ENCODE data around the gene MKKS. TPM values are rescaled to one million over a fixed set of nuclear protein-coding genes. Genes with fewer than 3 reads are reported as not detected.

Gene MKKS
- polyA plus RNA-seq, 2 of the 4 experiments (the other 2 are of a cell fraction): 24.3 to 85.2 TPM

GRCh38 chr20:10390709-10391108 is 43.3 kb downstream of the MKKS start:
- Histone ChIP-seq H3K4me3 (no peak overlapping the region), H3K9me3 (peaks cover 3% of the 10 kb centered on the region; the same call in 1 of the 3 replicates), H3K4me1 (peaks cover 8% of the 10 kb centered on the region; the same call in 2 of the 3 replicates), H3K4me2 (no peak overlapping the region), H3K27ac (peak overlapping the region in 1 of 2 experiments; percentile 34; a peak in 1 of 6 replicates)
- ATAC-seq (no peak), FAIRE-seq (no peak), DNase-seq (ENCODE audit: low read depth in 1 of 2, low spot score in 1 of 2) (no peak)
- ChIA-PET POLR2A (no interaction called here), CTCF (interaction anchor here (0.9 to 2.0 kb wide), 4 partner anchors 9 to 36 kb away, joined by 3 to 5 read pairs (median 4); no protein-coding TSS in a partner anchor)
- TF ChIP-seq POLR2AphosphoS2 (conservative IDR thresholded peaks at IDR 0.05; ENCODE audit: low read length) (no peak), HDAC2 (IDR thresholded peaks at IDR 0.05) (no peak), MAFK (IDR thresholded peaks at IDR 0.05; ENCODE audit: partially characterized antibody) (no peak), JUN (IDR thresholded peaks at IDR 0.05) (no peak)
- WGBS (ENCODE audit: missing lambda C conversion rate): 83% methylated on average over 2 of the region's 2 CpGs

- no peak for ATAC-seq
- Histone ChIP-seq H3K4me1 (peaks cover 8% of the 10 kb centered on the region; the same call in 2 of the 3 replicates), H3K27ac (peak overlapping the region; percentile 19 to 66; a peak in 2 of 6 replicates), H3K4me2 (no peak overlapping the region), H3K4me3 (no peak overlapping the region), H3K9me3 (peaks cover 3% of the 10 kb centered on the region; the same call in 1 of the 3 replicates)
- no peak for TF ChIP-seq NPAS2 (CRISPR knock-in tag; IDR thresholded peaks at IDR 0.05; ENCODE audit: borderline replicate concordance)
- no peak for TF ChIP-seq PHF8 (IDR thresholded peaks at IDR 0.05; ENCODE audit: borderline replicate concordance, low read depth)
- TF ChIP-seq ZC3H11A (IDR thresholded peaks at IDR 0.05): no peak
- no peak for TF ChIP-seq ZFP36 (IDR thresholded peaks at IDR 0.05; ENCODE audit: borderline replicate concordance, partially characterized antibody)
- TF ChIP-seq RNF2 (IDR thresholded peaks at IDR 0.05; ENCODE audit: borderline replicate concordance, low read depth): no peak
- no peak for TF ChIP-seq FOXS1 (CRISPR knock-in tag; IDR thresholded peaks at IDR 0.05)
- TF ChIP-seq HMGXB4 (CRISPR knock-in tag; IDR thresholded peaks at IDR 0.05; ENCODE audit: borderline replicate concordance): no peak
- TF ChIP-seq ZNF302 (CRISPR knock-in tag; IDR thresholded peaks at IDR 0.05): no peak
- no peak for TF ChIP-seq KDM1A (IDR thresholded peaks at IDR 0.05; ENCODE audit: low read depth)
- TF ChIP-seq POLR2A (IDR thresholded peaks at IDR 0.05; ENCODE audit: low read length): no peak
- no peak for TF ChIP-seq SREBF2 (IDR thresholded peaks at IDR 0.05)
- TF ChIP-seq CHD2 (IDR thresholded peaks at IDR 0.05; ENCODE audit: low read length, partially characterized antibody): no peak
- TF ChIP-seq FOSL2 (IDR thresholded peaks at IDR 0.05): no peak
- TF ChIP-seq FOSL2 (CRISPR knock-in tag; IDR thresholded peaks at IDR 0.05): no peak
- TF ChIP-seq HOXB5 (CRISPR knock-in tag; IDR thresholded peaks at IDR 0.05): no peak
- no peak for TF ChIP-seq ELK1 (IDR thresholded peaks at IDR 0.05; ENCODE audit: low read depth, low read length)
- no peak for TF ChIP-seq NR3C1 (IDR thresholded peaks at IDR 0.05)
- TF ChIP-seq ZSCAN20 (CRISPR knock-in tag; IDR thresholded peaks at IDR 0.05): no peak
- ChIA-PET POLR2A (no interaction called here), CTCF (interaction anchor here (0.8 to 1.5 kb wide), 2 partner anchors 14 to 36 kb away, joined by 3 read pairs; no protein-coding TSS in a partner anchor)
- no peak for DNase-seq (ENCODE audit: low read depth in 1 of 2, low spot score in 1 of 2)
- 72% methylated on average over 4 of the region's 4 CpGs for WGBS (ENCODE audit: missing lambda C conversion rate)
- FAIRE-seq: no peak
These were observed 45.4 kb downstream of the MKKS start for GRCh38 chr20:10388597-10388996.

- no peak overlapping the region for H3K4me2 ChIP-seq
- DNase-seq (ENCODE audit: low read depth in 1 of 2, low spot score in 1 of 2) (no peak), ATAC-seq (no peak), FAIRE-seq (peak; percentile 36)
- peaks cover 3% of the 10 kb centered on the region; the same call in 1 of the 3 replicates for H3K9me3 ChIP-seq
- no peak overlapping the region for H3K4me3 ChIP-seq
- peak overlapping the region in 1 of 2 experiments; percentile 35; a peak in 2 of 6 replicates for H3K27ac ChIP-seq
- ChIA-PET CTCF (interaction anchor here (2.1 kb wide), 1 partner anchor 11 kb away, joined by 6 read pairs; no protein-coding TSS in a partner anchor), POLR2A (no interaction called here)
- 92% methylated on average over 4 of the region's 4 CpGs for WGBS (ENCODE audit: missing lambda C conversion rate)
- peaks cover 8% of the 10 kb centered on the region; the same call in 2 of the 3 replicates for H3K4me1 ChIP-seq
- TF ChIP-seq HES2 (IDR thresholded peaks at IDR 0.05) (no peak), NPAS2 (CRISPR knock-in tag; IDR thresholded peaks at IDR 0.05; ENCODE audit: borderline replicate concordance) (no peak), ZSCAN20 (CRISPR knock-in tag; IDR thresholded peaks at IDR 0.05) (no peak), FOSL2 (IDR thresholded peaks at IDR 0.05) (no peak), FOSL2 (CRISPR knock-in tag; IDR thresholded peaks at IDR 0.05) (no peak), CHD2 (IDR thresholded peaks at IDR 0.05; ENCODE audit: low read length, partially characterized antibody) (no peak), JUNB (IDR thresholded peaks at IDR 0.05) (no peak), BCL3 (IDR thresholded peaks at IDR 0.05) (no peak), USF2 (IDR thresholded peaks at IDR 0.05) (no peak), CTCF (IDR thresholded peaks at IDR 0.05) (no peak), MYC (IDR thresholded peaks at IDR 0.05; ENCODE audit: borderline replicate concordance, low read length) (no peak), EHF (CRISPR knock-in tag; IDR thresholded peaks at IDR 0.05) (no peak)
These were observed 46.3 kb downstream of the MKKS start for GRCh38 chr20:10387686-10388085.
